Esophagus squamous epithelium (tissue), 5 donors: ENCODE data around the gene SCARB1. TPM values are rescaled to one million over a fixed set of nuclear protein-coding genes. Genes with fewer than 3 reads are reported as not detected.

Source experiments
- DNase-seq: peaks from one replicate; lab custom pipeline; 2025; lab: John Stamatoyannopoulos, UW
- H3K27ac ChIP-seq, 4 donors: fragments of 200-600 bp; sonication (generic); one replicate each; pipeline ENCODE4 v1.5.1; 2016 to 2019; ENCODE audit warnings: mild to moderate bottlenecking in 1 of 4
- H3K27me3 ChIP-seq, 4 donors: fragments of 200-600 bp; sonication (generic); 1 replicate in 3 of 4; 2 replicates in 1 of 4; pipeline versions ENCODE4 v1.5.1 to v1.6.0; 2017 to 2021; ENCODE audit warnings: antibody characterized with exemption in 1 of 4
- H3K36me3 ChIP-seq, 3 donors: fragments of 200-600 bp; sonication (generic); one replicate each; pipeline ENCODE4 v1.5.1; 2016 to 2019
- H3K4me1 ChIP-seq, 3 donors: fragments of 200-600 bp; sonication (generic); one replicate each; pipeline ENCODE4 v1.5.1; 2017 to 2019
- H3K4me3 ChIP-seq, 4 donors: fragments of 200-600 bp; sonication (generic); 1 replicate in 3 of 4; 2 replicates in 1 of 4; pipeline ENCODE4 v1.5.1; 2016 to 2019; ENCODE audit warnings: mild to moderate bottlenecking in 2 of 4, moderate library complexity in 1 of 4
- H3K9me3 ChIP-seq, 3 donors: fragments of 200-600 bp; sonication (generic); one replicate each; pipeline ENCODE4 v1.5.1; 2016 to 2019
- POLR2A ChIP-seq, 4 donors: fragments of 450-650 bp; IDR thresholded peaks; one replicate each; pipeline ENCODE4 v1.6.1; 2017; ENCODE audit warnings: antibody characterized with exemption in 4 of 4, mild to moderate bottlenecking in 4 of 4, moderate library complexity in 3 of 4
- WGBS, 2 donors: methylation state at CpG; one replicate each; pipeline ENCODE4 v1.1.5; 2018; 5-methylcytosine and 5-hydroxymethylcytosine counted together
- intact Hi-C: fragments of 100-400 bp; cut with DNase I; formaldehyde crosslinking; loops from one replicate; pipeline ENCODE4 v1.15.0; 2022
- total RNA-seq, 4 donors: library from RNA; depleted of rRNA; stranded (reverse); fragments of >200 nt; gene quantifications; one replicate each; pipeline ENCODE4 v1.1.0, GENCODE V29; 2016
- TF ChIP-seq, protein P1 (sequence below), 6 experiments: fragments of 450-650 bp in 4 of 6; fragments of 200-600 bp in 2 of 6; sonication (generic) in 2 of 6; IDR thresholded peaks; one replicate each; pipeline ENCODE4 v1.5.1; 2016 to 2019; ENCODE audit warnings: antibody characterized with exemption in 6 of 6, mild to moderate bottlenecking in 4 of 6, moderate library complexity in 4 of 6
- donor health status: DM: yes; HTN: yes; CAD: no.

The SCARB1 gene
- total RNA-seq, 4 donors from 2014 or later: 7.1 to 9.5 (median 8.8) TPM

DNA sequence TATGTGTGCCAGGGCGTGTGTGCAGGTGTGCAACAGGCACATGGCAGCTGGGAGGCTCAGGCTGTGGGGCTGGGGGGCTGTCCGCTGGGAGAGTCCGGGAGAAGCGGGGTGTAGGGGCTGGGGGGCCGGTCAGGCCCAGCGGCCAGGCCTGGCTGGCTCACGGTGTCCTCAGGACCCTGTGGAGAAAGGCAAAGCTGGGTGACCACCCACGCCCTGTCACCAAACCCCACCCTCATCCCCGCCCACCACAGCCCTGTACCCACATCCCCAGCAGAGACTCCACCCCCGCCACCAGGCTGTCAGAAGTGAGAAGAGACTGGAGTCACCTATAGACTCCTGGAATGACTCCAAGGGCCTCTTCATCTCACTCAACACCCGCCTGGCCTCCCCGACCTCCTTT is 85.3 kb downstream of the SCARB1 start:
- Histone ChIP-seq H3K4me3 (no peak overlapping the region), H3K27me3 (no peaks in the 10 kb centered on the region), H3K9me3 (no peaks in the 10 kb centered on the region), H3K27ac (no peak overlapping the region), H3K4me1 (peaks cover 7 to 32% (median 15%) of the 10 kb centered on the region in 3 donors), H3K36me3 (peaks cover 0 to 7% (median 0%) of the 10 kb centered on the region in 3 donors)
- DNase-seq: no peak
- TF ChIP-seq, protein P1, sequence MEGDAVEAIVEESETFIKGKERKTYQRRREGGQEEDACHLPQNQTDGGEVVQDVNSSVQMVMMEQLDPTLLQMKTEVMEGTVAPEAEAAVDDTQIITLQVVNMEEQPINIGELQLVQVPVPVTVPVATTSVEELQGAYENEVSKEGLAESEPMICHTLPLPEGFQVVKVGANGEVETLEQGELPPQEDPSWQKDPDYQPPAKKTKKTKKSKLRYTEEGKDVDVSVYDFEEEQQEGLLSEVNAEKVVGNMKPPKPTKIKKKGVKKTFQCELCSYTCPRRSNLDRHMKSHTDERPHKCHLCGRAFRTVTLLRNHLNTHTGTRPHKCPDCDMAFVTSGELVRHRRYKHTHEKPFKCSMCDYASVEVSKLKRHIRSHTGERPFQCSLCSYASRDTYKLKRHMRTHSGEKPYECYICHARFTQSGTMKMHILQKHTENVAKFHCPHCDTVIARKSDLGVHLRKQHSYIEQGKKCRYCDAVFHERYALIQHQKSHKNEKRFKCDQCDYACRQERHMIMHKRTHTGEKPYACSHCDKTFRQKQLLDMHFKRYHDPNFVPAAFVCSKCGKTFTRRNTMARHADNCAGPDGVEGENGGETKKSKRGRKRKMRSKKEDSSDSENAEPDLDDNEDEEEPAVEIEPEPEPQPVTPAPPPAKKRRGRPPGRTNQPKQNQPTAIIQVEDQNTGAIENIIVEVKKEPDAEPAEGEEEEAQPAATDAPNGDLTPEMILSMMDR (IDR thresholded peaks at IDR 0.05): no peak
- TF ChIP-seq POLR2A (IDR thresholded peaks at IDR 0.05): no peak
- 80% methylated on average over 2 of the region's 12 CpGs; no CpG with 5 or more reads in 1 of the 2 donors for WGBS, 2 donors
- intact Hi-C loops: loop anchor here (10.0 kb wide), 1 partner anchor 116 kb away; no protein-coding TSS in a partner anchor

DNA sequence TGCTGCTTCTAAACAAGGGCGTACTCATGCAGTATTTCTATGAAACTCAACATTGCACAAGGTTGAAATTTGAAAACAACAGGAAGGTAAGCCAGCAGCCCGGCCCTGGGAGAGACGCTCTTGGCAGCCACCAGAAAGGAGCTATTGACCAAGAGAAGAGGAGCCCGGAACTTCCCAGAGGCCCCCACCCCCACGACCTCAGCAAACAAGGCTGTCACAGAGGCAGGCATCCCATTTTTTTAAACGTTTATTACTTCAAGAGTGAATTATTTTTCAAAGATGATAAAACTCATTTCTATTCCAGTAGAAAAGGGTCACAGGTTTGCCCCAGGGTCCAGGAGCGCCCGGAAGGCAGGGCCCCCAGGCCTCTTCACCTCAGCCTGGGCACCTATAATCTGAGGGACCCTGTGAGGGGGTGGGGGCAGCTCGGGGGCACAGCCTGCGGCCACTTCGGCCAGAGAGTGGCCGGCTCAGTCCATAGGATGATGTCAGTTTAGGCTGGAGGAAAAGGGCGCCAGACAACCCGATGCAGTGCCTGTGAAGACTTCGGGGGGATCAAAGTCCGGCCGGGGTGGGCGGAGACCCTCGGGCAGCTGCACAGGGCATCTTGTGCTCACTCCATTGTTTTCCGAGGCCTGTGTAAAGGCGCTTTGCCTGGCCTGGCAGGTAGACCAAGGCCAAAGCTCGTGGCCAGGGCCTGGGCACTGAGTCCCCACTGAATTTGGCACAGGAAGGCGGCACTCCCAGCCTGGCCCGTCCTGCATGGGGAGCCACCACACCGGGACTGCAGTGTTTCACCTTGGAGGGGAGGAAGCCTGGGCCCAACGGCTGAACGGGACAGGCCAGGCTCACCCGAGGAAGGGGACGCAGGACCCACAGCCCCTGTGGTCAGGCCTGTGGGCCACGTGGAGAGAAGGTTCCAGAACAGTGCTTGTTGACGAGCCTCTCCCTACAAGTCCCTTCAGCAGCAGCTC is 86.0 kb downstream of the SCARB1 start:
- TF ChIP-seq, protein P1 (IDR thresholded peaks at IDR 0.05): no peak
- no peak for TF ChIP-seq POLR2A (IDR thresholded peaks at IDR 0.05)
- DNase-seq: no peak
- 77 to 83% methylated on average over 13 to 20 of the region's 31 CpGs for WGBS, 2 donors
- no peak overlapping the region for H3K4me3 ChIP-seq
- intact Hi-C loops: loop anchor here (10.0 kb wide), 1 partner anchor 117 kb away; no protein-coding TSS in a partner anchor
- H3K4me1 ChIP-seq: peaks cover 7 to 32% (median 15%) of the 10 kb centered on the region in 3 donors
- peaks cover 0 to 6% (median 0%) of the 10 kb centered on the region in 3 donors for H3K36me3 ChIP-seq
- H3K9me3 ChIP-seq: no peaks in the 10 kb centered on the region
- peak overlapping the region in 1 of 4 donors; percentile 29 for H3K27ac ChIP-seq
- H3K27me3 ChIP-seq: peaks cover 0 to 5% (median 0%) of the 10 kb centered on the region in 4 donors

DNA sequence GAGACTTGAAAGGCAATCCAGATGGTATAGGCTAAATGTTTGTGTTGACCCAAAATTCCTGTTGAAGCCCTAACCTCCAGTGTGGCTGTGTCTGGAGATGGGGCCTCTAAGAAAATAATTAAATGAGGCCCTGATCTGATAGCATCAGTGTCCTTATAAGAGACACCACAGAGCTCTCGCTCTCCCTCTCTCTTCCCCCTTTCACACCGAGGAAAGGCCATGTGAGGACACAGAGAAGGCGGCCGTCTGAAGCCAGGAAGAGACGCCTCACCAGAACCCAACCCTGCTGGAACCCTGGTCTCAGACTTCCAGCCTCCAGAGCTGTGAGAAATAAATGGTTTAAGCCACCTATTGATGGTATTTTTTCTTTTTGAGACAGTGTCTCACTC is 87.5 kb downstream of the SCARB1 start:
- Histone ChIP-seq H3K4me3 (no peak overlapping the region), H3K27me3 (peaks cover 0 to 20% (median 0%) of the 10 kb centered on the region in 4 donors), H3K4me1 (peaks cover 14 to 38% (median 20%) of the 10 kb centered on the region in 3 donors), H3K27ac (no peak overlapping the region), H3K9me3 (no peaks in the 10 kb centered on the region), H3K36me3 (no peaks in the 10 kb centered on the region)
- TF ChIP-seq, protein P1 (IDR thresholded peaks at IDR 0.05): no peak
- TF ChIP-seq POLR2A (IDR thresholded peaks at IDR 0.05): no peak
- no peak for DNase-seq
- 62 to 89% methylated on average over 4 to 5 of the region's 5 CpGs for WGBS, 2 donors
- intact Hi-C loops: loop anchor here (10.0 kb wide), 1 partner anchor 119 kb away; no protein-coding TSS in a partner anchor

DNA sequence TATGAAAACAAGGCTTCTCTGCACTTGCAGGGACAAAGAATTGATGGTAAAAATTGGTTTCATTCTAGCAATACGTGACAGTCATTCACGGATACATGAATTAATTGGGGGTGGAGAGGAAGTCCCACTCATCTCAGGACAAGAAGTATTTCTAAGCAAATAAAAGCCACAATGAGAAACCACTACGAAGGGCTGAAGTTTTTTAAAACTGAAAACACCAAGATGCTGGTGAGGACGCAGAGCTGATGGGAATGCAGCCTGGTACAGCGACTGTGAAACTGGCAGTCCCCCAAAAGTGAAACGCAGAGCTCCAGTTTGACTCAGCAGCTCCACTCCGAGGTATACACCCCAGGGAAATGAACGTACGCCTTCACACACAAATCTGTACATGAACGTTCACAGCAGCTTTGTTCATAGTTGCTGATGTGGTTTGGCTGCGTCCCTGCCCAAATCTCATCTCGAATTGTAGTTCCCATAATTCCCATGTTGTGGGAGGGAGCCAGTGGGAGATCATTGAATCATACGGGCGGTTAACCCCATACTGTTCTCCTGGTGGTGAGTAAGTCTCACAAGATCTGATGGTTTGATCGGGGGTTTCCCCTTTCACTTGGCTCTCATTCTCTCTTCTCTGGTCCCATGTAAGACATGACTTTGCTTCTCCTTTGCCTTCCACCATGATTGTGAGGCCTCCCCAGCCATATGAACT is 89.0 kb downstream of the SCARB1 start:
- H3K27ac ChIP-seq: peak overlapping the region; percentile 16 to 79 (median 48)
- no peaks in the 10 kb centered on the region for H3K9me3 ChIP-seq
- 4 to 23% methylated on average over 15 of the region's 15 CpGs for WGBS, 2 donors
- intact Hi-C loops: loop anchor here (10.0 kb wide), 1 partner anchor 120 kb away; no protein-coding TSS in a partner anchor
- no peak for DNase-seq
- H3K36me3 ChIP-seq: no peaks in the 10 kb centered on the region
- peak overlapping the region in 1 of 4 donors; percentile 49 for H3K4me3 ChIP-seq
- H3K4me1 ChIP-seq: peaks cover 14 to 31% (median 20%) of the 10 kb centered on the region in 3 donors
- TF ChIP-seq, protein P1 (IDR thresholded peaks at IDR 0.05): peak in 2 of 6 experiments; percentile 6 to 11
- no peak for TF ChIP-seq POLR2A (IDR thresholded peaks at IDR 0.05)
- H3K27me3 ChIP-seq: peaks cover 0 to 26% (median 0%) of the 10 kb centered on the region in 4 donors
